K562 (cell line): ENCODE results near the gene RNH1. TPM values are rescaled to one million over a fixed set of nuclear protein-coding genes. Genes with fewer than 3 reads are reported as not detected.
A peak's percentile ranks its signal among the peaks of the same experiment; 100 is the strongest.

ENCODE experiments used
- E2F3 ChIP-seq: fragments of 250-450 bp; sonication (Bioruptor Pico); IDR thresholded peaks from 2 replicates; pipeline ENCODE4 v1.4.0; 2020; ENCODE audit warnings: mild to moderate bottlenecking
- FOXA1 ChIP-seq: fragments of 450-650 bp; IDR thresholded peaks from 2 replicates; pipeline ENCODE4 v1.6.1; 2016; ENCODE audit warnings: mild to moderate bottlenecking, borderline replicate concordance
- HNRNPUL1 ChIP-seq: fragments of 200-400 bp; formaldehyde crosslinking; IDR thresholded peaks from 2 replicates; pipeline ENCODE4 v1.6.1; 2017; ENCODE audit warnings: low read length
- MXD1 ChIP-seq: fragments of 250-450 bp; sonication (Bioruptor Pico); IDR thresholded peaks from 2 replicates; pipeline ENCODE4 v1.8.0; 2021; ENCODE audit warnings: borderline replicate concordance, mild to moderate bottlenecking, moderate library complexity; ENCODE audit not compliant: poor library complexity, severe bottlenecking
- NONO ChIP-seq, 2 experiments: fragments of 200-400 bp in 1 of 2; fragments of 450-650 bp in 1 of 2; formaldehyde crosslinking in 1 of 2; IDR thresholded peaks; 2 replicates each; pipeline ENCODE4 v1.6.1; 2017; ENCODE audit warnings: low read depth in 2 of 2, mild to moderate bottlenecking in 2 of 2, moderate library complexity in 2 of 2, low read length in 1 of 2
- NUFIP1 ChIP-seq: fragments of 450-650 bp; IDR thresholded peaks from 2 replicates; pipeline ENCODE4 v1.6.1; 2018; ENCODE audit not compliant: partially characterized antibody
- SAFB2 ChIP-seq: fragments of 200-400 bp; formaldehyde crosslinking; IDR thresholded peaks from 2 replicates; pipeline ENCODE4 v1.6.1; 2018; ENCODE audit warnings: borderline replicate concordance, low read length, low read depth, moderate library complexity; ENCODE audit not compliant: severe bottlenecking
- SIN3A ChIP-seq, 2 experiments: fragments of 150-350 bp in 1 of 2; IDR thresholded peaks; 2 replicates each; pipeline ENCODE4 v1.6.1; 2011 to 2016; ENCODE audit warnings: borderline replicate concordance in 2 of 2, low read depth in 2 of 2, low read length in 2 of 2, mild to moderate bottlenecking in 2 of 2, moderate library complexity in 2 of 2; ENCODE audit not compliant: control insufficient read depth in 1 of 2
- SLC30A9 ChIP-seq: fragments of 250-450 bp; sonication (Bioruptor Pico); IDR thresholded peaks from 2 replicates; pipeline ENCODE4 v1.8.0; 2022; ENCODE audit warnings: mild to moderate bottlenecking, moderate library complexity
- SMAD1 ChIP-seq: fragments of 150-350 bp; IDR thresholded peaks from 2 replicates; pipeline ENCODE4 v1.6.1; 2014; ENCODE audit warnings: low read length, low read depth; ENCODE audit not compliant: partially characterized antibody
- SREBF2 ChIP-seq: sonication (generic); formaldehyde crosslinking; IDR thresholded peaks from 2 replicates; pipeline ENCODE4 v1.4.0; 2020; ENCODE audit warnings: mild to moderate bottlenecking, missing genetic modification reagents
- TRIM24 ChIP-seq, 2 experiments: fragments of 450-650 bp; IDR thresholded peaks; 2 replicates each; pipeline ENCODE4 v1.6.1; 2016
- ZBTB17 ChIP-seq: fragments of 450-650 bp; formaldehyde crosslinking; IDR thresholded peaks from 2 replicates; pipeline ENCODE4 v1.4.0; 2020; ENCODE audit warnings: mild to moderate bottlenecking
- ZNF3 ChIP-seq: fragments of 250-450 bp; sonication (Bioruptor Pico); IDR thresholded peaks from 2 replicates; pipeline ENCODE4 v1.5.0; 2021; ENCODE audit warnings: mild to moderate bottlenecking, moderate library complexity
- ZNF384 ChIP-seq: IDR thresholded peaks from 2 replicates; pipeline ENCODE4 v1.6.1; 2012; ENCODE audit warnings: low read depth, low read length, improper control_type of control experiment
- polyA plus RNA-seq, 8 experiments: library from polyadenylated mRNA; depleted of rRNA in 4 of 8; stranded (reverse) in 5 of 8; unstranded in 3 of 8; fragments of >200 nt; fragmentation: Nextera tagmentation in 2 of 8; fragmentation: Illumina TruSeq in 1 of 8; extraction: Ambion mirVana in 2 of 8; extraction: Trizol in 1 of 8; gene quantifications; 2 replicates each; pipeline versions ENCODE4 v1.2.1 to v1.2.3, GENCODE V29; 2011 to 2014; ENCODE audit warnings: inconsistent platforms in 1 of 8, missing spikeins in 1 of 8
- total RNA-seq, 7 experiments: library from RNA; depleted of rRNA in 6 of 7; stranded (reverse); fragments of >200 nt in 6 of 7; fragmentation: Illumina TruSeq in 2 of 7; extraction: Trizol in 2 of 7; gene quantifications; 2 replicates each; pipeline versions ENCODE4 v1.2.1 to v1.2.3, GENCODE V29; 2011 to 2021; ENCODE audit warnings: low replicate concordance in 1 of 7
- TF ChIP-seq, protein P1 (sequence below): sonication (generic); formaldehyde crosslinking; IDR thresholded peaks from 2 replicates; pipeline ENCODE4 v1.8.0; 2023; ENCODE audit warnings: missing genetic modification reagents, mild to moderate bottlenecking, borderline replicate concordance
- TF ChIP-seq, protein P2 (sequence below): fragments of 450-650 bp; IDR thresholded peaks from 2 replicates; pipeline ENCODE4 v1.6.1; 2017; ENCODE audit warnings: antibody characterized with exemption, mild to moderate bottlenecking

The RNH1 gene
- total and polyA plus RNA-seq, 9 of the 15 experiments (the other 6 are each of a cell fraction or from before 2014, with no cell fraction given): 2.5 to 160 (median 44.3) TPM

DNA sequence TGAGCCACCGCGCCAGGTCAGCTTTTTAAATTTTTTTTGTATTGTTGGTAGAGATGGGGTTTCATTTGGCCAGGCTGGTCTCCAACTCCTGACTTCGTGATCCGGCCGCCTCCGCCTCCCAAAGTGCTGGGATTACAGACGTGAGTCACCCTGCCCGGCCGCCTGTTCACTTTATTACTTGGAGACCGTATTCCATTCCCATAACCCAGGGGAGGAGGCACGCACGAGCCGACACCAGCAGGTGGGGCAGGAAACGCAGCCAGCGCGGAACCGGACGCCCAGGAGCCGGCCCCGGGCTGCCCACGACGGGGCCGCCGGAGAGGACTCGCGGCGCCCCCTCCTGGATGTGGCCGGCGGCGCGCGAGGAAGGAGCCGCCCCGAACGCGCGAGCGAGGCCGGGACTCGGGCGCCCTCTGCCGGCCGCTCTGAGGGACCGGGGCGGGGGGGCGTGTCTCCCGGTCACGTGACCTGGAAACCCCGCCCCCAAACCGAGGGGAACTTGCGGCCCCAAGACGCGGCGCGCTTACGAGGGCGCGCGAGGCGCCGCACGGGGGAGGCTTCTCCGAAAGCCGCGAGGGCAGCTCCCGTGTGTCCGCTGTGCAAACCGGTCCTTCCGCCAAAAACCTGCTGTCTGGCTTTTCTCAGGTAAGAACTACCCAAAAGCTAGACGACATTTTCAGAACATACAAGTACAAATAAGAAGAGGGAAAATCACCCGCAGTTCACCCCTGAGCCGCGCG is 11.6 kb upstream of the RNH1 start (continued):
- TF ChIP-seq, protein P1, sequence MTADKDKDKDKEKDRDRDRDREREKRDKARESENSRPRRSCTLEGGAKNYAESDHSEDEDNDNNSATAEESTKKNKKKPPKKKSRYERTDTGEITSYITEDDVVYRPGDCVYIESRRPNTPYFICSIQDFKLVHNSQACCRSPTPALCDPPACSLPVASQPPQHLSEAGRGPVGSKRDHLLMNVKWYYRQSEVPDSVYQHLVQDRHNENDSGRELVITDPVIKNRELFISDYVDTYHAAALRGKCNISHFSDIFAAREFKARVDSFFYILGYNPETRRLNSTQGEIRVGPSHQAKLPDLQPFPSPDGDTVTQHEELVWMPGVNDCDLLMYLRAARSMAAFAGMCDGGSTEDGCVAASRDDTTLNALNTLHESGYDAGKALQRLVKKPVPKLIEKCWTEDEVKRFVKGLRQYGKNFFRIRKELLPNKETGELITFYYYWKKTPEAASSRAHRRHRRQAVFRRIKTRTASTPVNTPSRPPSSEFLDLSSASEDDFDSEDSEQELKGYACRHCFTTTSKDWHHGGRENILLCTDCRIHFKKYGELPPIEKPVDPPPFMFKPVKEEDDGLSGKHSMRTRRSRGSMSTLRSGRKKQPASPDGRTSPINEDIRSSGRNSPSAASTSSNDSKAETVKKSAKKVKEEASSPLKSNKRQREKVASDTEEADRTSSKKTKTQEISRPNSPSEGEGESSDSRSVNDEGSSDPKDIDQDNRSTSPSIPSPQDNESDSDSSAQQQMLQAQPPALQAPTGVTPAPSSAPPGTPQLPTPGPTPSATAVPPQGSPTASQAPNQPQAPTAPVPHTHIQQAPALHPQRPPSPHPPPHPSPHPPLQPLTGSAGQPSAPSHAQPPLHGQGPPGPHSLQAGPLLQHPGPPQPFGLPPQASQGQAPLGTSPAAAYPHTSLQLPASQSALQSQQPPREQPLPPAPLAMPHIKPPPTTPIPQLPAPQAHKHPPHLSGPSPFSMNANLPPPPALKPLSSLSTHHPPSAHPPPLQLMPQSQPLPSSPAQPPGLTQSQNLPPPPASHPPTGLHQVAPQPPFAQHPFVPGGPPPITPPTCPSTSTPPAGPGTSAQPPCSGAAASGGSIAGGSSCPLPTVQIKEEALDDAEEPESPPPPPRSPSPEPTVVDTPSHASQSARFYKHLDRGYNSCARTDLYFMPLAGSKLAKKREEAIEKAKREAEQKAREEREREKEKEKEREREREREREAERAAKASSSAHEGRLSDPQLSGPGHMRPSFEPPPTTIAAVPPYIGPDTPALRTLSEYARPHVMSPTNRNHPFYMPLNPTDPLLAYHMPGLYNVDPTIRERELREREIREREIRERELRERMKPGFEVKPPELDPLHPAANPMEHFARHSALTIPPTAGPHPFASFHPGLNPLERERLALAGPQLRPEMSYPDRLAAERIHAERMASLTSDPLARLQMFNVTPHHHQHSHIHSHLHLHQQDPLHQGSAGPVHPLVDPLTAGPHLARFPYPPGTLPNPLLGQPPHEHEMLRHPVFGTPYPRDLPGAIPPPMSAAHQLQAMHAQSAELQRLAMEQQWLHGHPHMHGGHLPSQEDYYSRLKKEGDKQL (CRISPR knock-in tag): no peak
- TF ChIP-seq ZNF384: peak; percentile 14; the same call in 1 of the 2 replicates
- TF ChIP-seq NONO (IDR thresholded peaks at IDR 0.05; ENCODE audit: low read depth in 2 of 2, low read length in 1 of 2): peak in 1 of 2 experiments; percentile 93; a peak in 2 of 4 replicates
- peak; percentile 19 to 29; a peak in 2 of 4 replicates for TF ChIP-seq TRIM24 (IDR thresholded peaks at IDR 0.05)
- no peak for TF ChIP-seq SAFB2
- no peak for TF ChIP-seq MXD1 (CRISPR knock-in tag)
- no peak for TF ChIP-seq SLC30A9 (CRISPR knock-in tag)
- TF ChIP-seq SIN3A (IDR thresholded peaks at IDR 0.05; ENCODE audit: borderline replicate concordance in 2 of 2, control insufficient read depth in 1 of 2, low read depth in 2 of 2, low read length in 2 of 2): peak in 1 of 2 experiments; percentile 36; a peak in 1 of 4 replicates
- no peak for TF ChIP-seq NUFIP1
- TF ChIP-seq ZNF3 (CRISPR knock-in tag): no peak
- TF ChIP-seq FOXA1: no peak
- TF ChIP-seq, protein P2, sequence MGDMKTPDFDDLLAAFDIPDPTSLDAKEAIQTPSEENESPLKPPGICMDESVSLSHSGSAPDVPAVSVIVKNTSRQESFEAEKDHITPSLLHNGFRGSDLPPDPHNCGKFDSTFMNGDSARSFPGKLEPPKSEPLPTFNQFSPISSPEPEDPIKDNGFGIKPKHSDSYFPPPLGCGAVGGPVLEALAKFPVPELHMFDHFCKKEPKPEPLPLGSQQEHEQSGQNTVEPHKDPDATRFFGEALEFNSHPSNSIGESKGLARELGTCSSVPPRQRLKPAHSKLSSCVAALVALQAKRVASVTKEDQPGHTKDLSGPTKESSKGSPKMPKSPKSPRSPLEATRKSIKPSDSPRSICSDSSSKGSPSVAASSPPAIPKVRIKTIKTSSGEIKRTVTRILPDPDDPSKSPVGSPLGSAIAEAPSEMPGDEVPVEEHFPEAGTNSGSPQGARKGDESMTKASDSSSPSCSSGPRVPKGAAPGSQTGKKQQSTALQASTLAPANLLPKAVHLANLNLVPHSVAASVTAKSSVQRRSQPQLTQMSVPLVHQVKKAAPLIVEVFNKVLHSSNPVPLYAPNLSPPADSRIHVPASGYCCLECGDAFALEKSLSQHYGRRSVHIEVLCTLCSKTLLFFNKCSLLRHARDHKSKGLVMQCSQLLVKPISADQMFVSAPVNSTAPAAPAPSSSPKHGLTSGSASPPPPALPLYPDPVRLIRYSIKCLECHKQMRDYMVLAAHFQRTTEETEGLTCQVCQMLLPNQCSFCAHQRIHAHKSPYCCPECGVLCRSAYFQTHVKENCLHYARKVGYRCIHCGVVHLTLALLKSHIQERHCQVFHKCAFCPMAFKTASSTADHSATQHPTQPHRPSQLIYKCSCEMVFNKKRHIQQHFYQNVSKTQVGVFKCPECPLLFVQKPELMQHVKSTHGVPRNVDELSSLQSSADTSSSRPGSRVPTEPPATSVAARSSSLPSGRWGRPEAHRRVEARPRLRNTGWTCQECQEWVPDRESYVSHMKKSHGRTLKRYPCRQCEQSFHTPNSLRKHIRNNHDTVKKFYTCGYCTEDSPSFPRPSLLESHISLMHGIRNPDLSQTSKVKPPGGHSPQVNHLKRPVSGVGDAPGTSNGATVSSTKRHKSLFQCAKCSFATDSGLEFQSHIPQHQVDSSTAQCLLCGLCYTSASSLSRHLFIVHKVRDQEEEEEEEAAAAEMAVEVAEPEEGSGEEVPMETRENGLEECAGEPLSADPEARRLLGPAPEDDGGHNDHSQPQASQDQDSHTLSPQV: peak; percentile 92
- TF ChIP-seq HNRNPUL1: no peak
- TF ChIP-seq SMAD1: no peak
- TF ChIP-seq ZBTB17: peak; percentile 44; the same call in 1 of the 2 replicates
- TF ChIP-seq SREBF2 (CRISPR knock-in tag): peak; percentile 55; the same call in 1 of the 2 replicates
- TF ChIP-seq E2F3 (CRISPR knock-in tag): no peak; the same call in 1 of the 2 replicates
